IPS-15b (cell line): ENCODE data around the gene SLC26A4.

ENCODE experiments used
- H3K27me3 ChIP-seq: one replicate; pipeline ENCODE4 v1.6.1; 2013; ENCODE audit warnings: low read length; ENCODE audit not compliant: control insufficient read depth, insufficient read depth
- H3K36me3 ChIP-seq: one replicate; pipeline ENCODE4 v1.6.1; 2013; ENCODE audit warnings: low read length; ENCODE audit not compliant: control insufficient read depth, insufficient read depth
- H3K4me1 ChIP-seq: one replicate; pipeline ENCODE4 v1.6.1; 2013; ENCODE audit warnings: mild to moderate bottlenecking, low read length; ENCODE audit not compliant: control insufficient read depth, insufficient read depth
- H3K4me3 ChIP-seq: one replicate; pipeline ENCODE4 v1.5.1; 2013; ENCODE audit warnings: low read depth, low read length
- H3K9ac ChIP-seq: one replicate; pipeline ENCODE4 v1.6.1; 2013; ENCODE audit warnings: low read depth, mild to moderate bottlenecking, low read length
- H3K9me3 ChIP-seq: one replicate; pipeline ENCODE4 v1.6.1; 2013; ENCODE audit warnings: mild to moderate bottlenecking, low read length; ENCODE audit not compliant: control insufficient read depth, insufficient read depth

The SLC26A4 gene

GRCh38 chr7:107726356-107727130 is 65.9 kb downstream of the SLC26A4 start:
- H3K9ac ChIP-seq: no peak overlapping the region
- H3K27me3 ChIP-seq: no peaks in the 10 kb centered on the region
- H3K4me1 ChIP-seq: no peaks in the 10 kb centered on the region
- no peaks in the 10 kb centered on the region for H3K9me3 ChIP-seq
- H3K4me3 ChIP-seq: no peak overlapping the region
- no peaks in the 10 kb centered on the region for H3K36me3 ChIP-seq

- no peaks in the 10 kb centered on the region for H3K36me3 ChIP-seq
- no peaks in the 10 kb centered on the region for H3K9me3 ChIP-seq
- H3K4me1 ChIP-seq: no peaks in the 10 kb centered on the region
- H3K9ac ChIP-seq: no peak overlapping the region
- no peaks in the 10 kb centered on the region for H3K27me3 ChIP-seq
- no peak overlapping the region for H3K4me3 ChIP-seq
Measured at GRCh38 chr7:107728276-107728675, 67.6 kb downstream of the SLC26A4 start.

- Histone ChIP-seq H3K9me3 (no peaks in the 10 kb centered on the region), H3K4me1 (peaks cover 4% of the 10 kb centered on the region), H3K4me3 (peak overlapping the region; percentile 97), H3K36me3 (no peaks in the 10 kb centered on the region), H3K27me3 (peaks cover 3% of the 10 kb centered on the region), H3K9ac (peak overlapping the region; percentile 58)
Measured at GRCh38 chr7:107742678-107743566, 82.3 kb downstream of the SLC26A4 start.

- H3K36me3 ChIP-seq: no peaks in the 10 kb centered on the region
- H3K9ac ChIP-seq: peak within 1 kb of the TSS; percentile 90
- H3K27me3 ChIP-seq: peaks cover 3% of the 10 kb centered on the region
- H3K9me3 ChIP-seq: no peaks in the 10 kb centered on the region
- H3K4me3 ChIP-seq: peak within 1 kb of the TSS; percentile 97
- H3K4me1 ChIP-seq: peaks cover 4% of the 10 kb centered on the region
Measured at GRCh38 chr7:107743567-107744344, 83.1 kb downstream of the SLC26A4 start, which contains the start of gene CBLL1. Gene CBLL1 (plus strand): TSS chr7:107744142. CDS start chr7:107744164, 22 bp downstream.

- peaks cover 4% of the 10 kb centered on the region for H3K4me1 ChIP-seq
- H3K4me3 ChIP-seq: peak overlapping the region; percentile 97
- peaks cover 3% of the 10 kb centered on the region for H3K27me3 ChIP-seq
- H3K9ac ChIP-seq: peak overlapping the region; percentile 90
- no peaks in the 10 kb centered on the region for H3K9me3 ChIP-seq
- H3K36me3 ChIP-seq: no peaks in the 10 kb centered on the region
Measured at GRCh38 chr7:107744345-107744750, 83.7 kb downstream of the SLC26A4 start.

- H3K9me3 ChIP-seq: no peaks in the 10 kb centered on the region
- peaks cover 4% of the 10 kb centered on the region for H3K4me1 ChIP-seq
- no peak overlapping the region for H3K9ac ChIP-seq
- H3K4me3 ChIP-seq: no peak overlapping the region
- H3K36me3 ChIP-seq: peaks cover 2% of the 10 kb centered on the region
- H3K27me3 ChIP-seq: no peaks in the 10 kb centered on the region
Measured at GRCh38 chr7:107746006-107746405, 85.4 kb downstream of the SLC26A4 start.

- H3K27me3 ChIP-seq: no peaks in the 10 kb centered on the region
- H3K9ac ChIP-seq: no peak overlapping the region
- H3K4me1 ChIP-seq: no peaks in the 10 kb centered on the region
- peaks cover 7% of the 10 kb centered on the region for H3K36me3 ChIP-seq
- no peaks in the 10 kb centered on the region for H3K9me3 ChIP-seq
- no peak overlapping the region for H3K4me3 ChIP-seq
Measured at GRCh38 chr7:107751113-107751512, 90.5 kb downstream of the SLC26A4 start.

- Histone ChIP-seq H3K27me3 (no peaks in the 10 kb centered on the region), H3K36me3 (peaks cover 13% of the 10 kb centered on the region), H3K9ac (no peak overlapping the region), H3K4me1 (no peaks in the 10 kb centered on the region), H3K4me3 (no peak overlapping the region), H3K9me3 (no peaks in the 10 kb centered on the region)
Measured at GRCh38 chr7:107754642-107755041, 94.0 kb downstream of the SLC26A4 start.

- peaks cover 10% of the 10 kb centered on the region for H3K36me3 ChIP-seq
- no peak overlapping the region for H3K9ac ChIP-seq
- no peaks in the 10 kb centered on the region for H3K9me3 ChIP-seq
Measured at GRCh38 chr7:107758667-107759066, 98.0 kb downstream of the SLC26A4 start.

GRCh38 chr7:107767391-107767790 is 106.8 kb downstream of the SLC26A4 start:
- H3K4me3 ChIP-seq: no peak overlapping the region
- H3K36me3 ChIP-seq: no peaks in the 10 kb centered on the region
- H3K9ac ChIP-seq: no peak overlapping the region
- H3K27me3 ChIP-seq: no peaks in the 10 kb centered on the region
- H3K9me3 ChIP-seq: no peaks in the 10 kb centered on the region
- H3K4me1 ChIP-seq: no peaks in the 10 kb centered on the region

More at GRCh38 chr7:107758667-107759066, 98.0 kb downstream of the SLC26A4 start:
- no peak overlapping the region for H3K4me3 ChIP-seq
- H3K27me3 ChIP-seq: no peaks in the 10 kb centered on the region
- H3K4me1 ChIP-seq: no peaks in the 10 kb centered on the region
